ENCODE measurements around the gene GPR179. TPM values are rescaled to one million over a fixed set of nuclear protein-coding genes. Genes with fewer than 3 reads are reported as not detected.

Gene GPR179, protein sequence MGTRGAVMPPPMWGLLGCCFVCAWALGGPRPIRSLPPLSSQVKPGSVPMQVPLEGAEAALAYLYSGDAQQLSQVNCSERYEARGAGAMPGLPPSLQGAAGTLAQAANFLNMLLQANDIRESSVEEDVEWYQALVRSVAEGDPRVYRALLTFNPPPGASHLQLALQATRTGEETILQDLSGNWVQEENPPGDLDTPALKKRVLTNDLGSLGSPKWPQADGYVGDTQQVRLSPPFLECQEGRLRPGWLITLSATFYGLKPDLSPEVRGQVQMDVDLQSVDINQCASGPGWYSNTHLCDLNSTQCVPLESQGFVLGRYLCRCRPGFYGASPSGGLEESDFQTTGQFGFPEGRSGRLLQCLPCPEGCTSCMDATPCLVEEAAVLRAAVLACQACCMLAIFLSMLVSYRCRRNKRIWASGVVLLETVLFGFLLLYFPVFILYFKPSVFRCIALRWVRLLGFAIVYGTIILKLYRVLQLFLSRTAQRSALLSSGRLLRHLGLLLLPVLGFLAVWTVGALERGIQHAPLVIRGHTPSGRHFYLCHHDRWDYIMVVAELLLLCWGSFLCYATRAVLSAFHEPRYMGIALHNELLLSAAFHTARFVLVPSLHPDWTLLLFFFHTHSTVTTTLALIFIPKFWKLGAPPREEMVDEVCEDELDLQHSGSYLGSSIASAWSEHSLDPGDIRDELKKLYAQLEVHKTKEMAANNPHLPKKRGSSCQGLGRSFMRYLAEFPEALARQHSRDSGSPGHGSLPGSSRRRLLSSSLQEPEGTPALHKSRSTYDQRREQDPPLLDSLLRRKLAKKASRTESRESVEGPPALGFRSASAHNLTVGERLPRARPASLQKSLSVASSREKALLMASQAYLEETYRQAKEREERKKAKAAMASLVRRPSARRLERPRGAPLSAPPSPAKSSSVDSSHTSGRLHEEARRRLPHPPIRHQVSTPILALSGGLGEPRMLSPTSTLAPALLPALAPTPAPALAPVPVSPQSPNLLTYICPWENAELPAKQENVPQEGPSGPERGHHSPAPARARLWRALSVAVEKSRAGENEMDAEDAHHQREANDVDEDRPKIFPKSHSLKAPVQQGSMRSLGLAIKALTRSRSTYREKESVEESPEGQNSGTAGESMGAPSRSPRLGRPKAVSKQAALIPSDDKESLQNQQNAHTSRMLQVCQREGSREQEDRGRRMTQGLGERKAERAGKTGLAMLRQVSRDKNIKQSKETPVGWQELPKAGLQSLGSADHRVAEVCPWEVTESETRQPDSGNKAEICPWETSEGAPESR (N-terminal part only)
- total RNA-seq, result under 1 TPM in 1 of 2 donors, not detected in 1; under 0.01 TPM

GRCh38 chr17:38343608-38344419, at the start of gene GPR179:
Gene GPR179, minus strand, starts transcription at chr17:38343956. Its CDS starts 167 bp downstream, at chr17:38343789.

GRCh38 chr17:38351412-38352222, 7.9 kb upstream of the GPR179 start, which contains the start of gene SOCS7:
Gene SOCS7, plus strand, starts transcription at chr17:38351844. Its CDS starts 209 bp downstream, at chr17:38352053.

GRCh38 chr17:38296834-38297517, 46.8 kb downstream of the GPR179 start, which contains the start of gene MRPL45:
Gene MRPL45, plus strand, starts transcription at chr17:38297168. Its CDS starts 16 bp downstream, at chr17:38297184.

Other genes with a start within 250 kb of the GPR179 start
- gene TBC1D3E, start 216.0 kb downstream of the GPR179 start, total RNA-seq, result under 1 TPM in 1 of 2 donors, not detected in 1; 0.67 TPM
- not detected for gene TBC1D3, start 151.4 kb downstream of the GPR179 start, total RNA-seq
- 10 to 100 TPM; 24.1 to 37.6 TPM for gene MRPL45, start 46.8 kb downstream of the GPR179 start, total RNA-seq
- 10 to 100 TPM; 14.0 to 20.0 TPM for gene SOCS7, start 7.9 kb upstream of the GPR179 start, total RNA-seq
- gene ARHGAP23, start 84.5 kb upstream of the GPR179 start, total RNA-seq, result 1 to 10 TPM; 6.0 to 10.0 TPM